GM23248 (cell line): Measurements from ENCODE around the gene SLC38A8.

Experiments used
- EZH2 ChIP-seq: fragments of 200-600 bp; sonication (generic); IDR thresholded peaks from 2 replicates; pipeline ENCODE4 v1.6.1; 2018; ENCODE audit warnings: antibody characterized with exemption, mild to moderate bottlenecking; ENCODE audit not compliant: insufficient read depth, poor library complexity, severe bottlenecking
- EZH2phosphoT487 ChIP-seq: fragments of 200-600 bp; sonication (generic); IDR thresholded peaks from 2 replicates; pipeline ENCODE4 v1.6.1; 2018; ENCODE audit warnings: antibody characterized with exemption, moderate library complexity, mild to moderate bottlenecking, low read depth; ENCODE audit not compliant: insufficient read depth

- TF ChIP-seq EZH2phosphoT487: no peak
- no peak for TF ChIP-seq EZH2
Measured at GRCh38 chr16:83964684-83965443, 77.7 kb downstream of the SLC38A8 start.
